Activated T-cell treated with anti-CD3 and anti-CD28 coated beads, Interleukin-2, amount 50 U/mL, for 24 hours (primary cell): ENCODE data around the gene PROK1.

ENCODE experiments used
- DNase-seq: peaks from one replicate; pipeline ENCODE4 v3.0.0-alpha.2; 2020
- H3K27ac Mint-ChIP-seq: 2 replicates; pipeline ENCODE4 v1.8.0; 2020; ENCODE audit warnings: mild to moderate bottlenecking, mixed read lengths
- H3K27me3 Mint-ChIP-seq: 2 replicates; pipeline ENCODE4 v1.8.0; 2020; ENCODE audit warnings: mixed read lengths
- H3K36me3 Mint-ChIP-seq: 2 replicates; pipeline ENCODE4 v1.8.0; 2020; ENCODE audit warnings: low read depth, mixed read lengths
- H3K4me1 Mint-ChIP-seq: 2 replicates; pipeline ENCODE4 v1.8.0; 2020; ENCODE audit warnings: low read depth, mixed read lengths
- H3K4me3 Mint-ChIP-seq: 2 replicates; pipeline ENCODE4 v1.8.0; 2020; ENCODE audit warnings: mild to moderate bottlenecking, moderate library complexity, mixed read lengths
- H3K9me3 Mint-ChIP-seq: 2 replicates; pipeline ENCODE4 v1.8.0; 2020; ENCODE audit warnings: mixed read lengths

PROK1 gene

GRCh38 chr1:110465814-110466380 is 14.9 kb downstream of the PROK1 start:
- no peak for DNase-seq
- Mint-ChIP-seq H3K36me3 (no peaks in the 10 kb centered on the region), H3K27ac (no peak overlapping the region), H3K4me3 (no peak overlapping the region), H3K27me3 (no peaks in the 10 kb centered on the region), H3K9me3 (no peaks in the 10 kb centered on the region), H3K4me1 (no peaks in the 10 kb centered on the region)

- H3K4me1 Mint-ChIP-seq, result no peaks in the 10 kb centered on the region
- H3K9me3 Mint-ChIP-seq, result no peaks in the 10 kb centered on the region
- H3K27ac Mint-ChIP-seq, result no peak overlapping the region
- no peaks in the 10 kb centered on the region for H3K27me3 Mint-ChIP-seq
- H3K4me3 Mint-ChIP-seq, result no peak overlapping the region
- no peaks in the 10 kb centered on the region for H3K36me3 Mint-ChIP-seq
- no peak for DNase-seq
These were observed 15.8 kb downstream of the PROK1 start for GRCh38 chr1:110466646-110467280.

GRCh38 chr1:110471131-110471530 is 20.2 kb downstream of the PROK1 start:
- H3K9me3 Mint-ChIP-seq, result no peaks in the 10 kb centered on the region
- H3K4me1 Mint-ChIP-seq, result no peaks in the 10 kb centered on the region
- no peak overlapping the region for H3K27ac Mint-ChIP-seq
- no peak overlapping the region for H3K4me3 Mint-ChIP-seq
- H3K36me3 Mint-ChIP-seq, result no peaks in the 10 kb centered on the region
- no peak for DNase-seq
- H3K27me3 Mint-ChIP-seq, result no peaks in the 10 kb centered on the region

GRCh38 chr1:110472546-110472945 is 21.6 kb downstream of the PROK1 start:
- no peak overlapping the region for H3K4me3 Mint-ChIP-seq

GRCh38 chr1:110474444-110474843 is 23.5 kb downstream of the PROK1 start:
- no peaks in the 10 kb centered on the region for H3K9me3 Mint-ChIP-seq
- no peaks in the 10 kb centered on the region for H3K27me3 Mint-ChIP-seq
- DNase-seq, result no peak
- H3K36me3 Mint-ChIP-seq, result no peaks in the 10 kb centered on the region
- no peak overlapping the region for H3K27ac Mint-ChIP-seq
- H3K4me1 Mint-ChIP-seq, result peaks cover 11% of the 10 kb centered on the region
- H3K4me3 Mint-ChIP-seq, result no peak overlapping the region

More at GRCh38 chr1:110472546-110472945, 21.6 kb downstream of the PROK1 start:
- Mint-ChIP-seq H3K4me1 (peaks cover 9% of the 10 kb centered on the region), H3K36me3 (no peaks in the 10 kb centered on the region), H3K27ac (no peak overlapping the region), H3K9me3 (no peaks in the 10 kb centered on the region), H3K27me3 (no peaks in the 10 kb centered on the region)
- DNase-seq, result no peak

- Mint-ChIP-seq H3K36me3 (no peaks in the 10 kb centered on the region), H3K27ac (peak overlapping the region; percentile 18), H3K4me3 (no peak overlapping the region), H3K27me3 (no peaks in the 10 kb centered on the region), H3K9me3 (no peaks in the 10 kb centered on the region), H3K4me1 (peaks cover 11% of the 10 kb centered on the region)
- no peak for DNase-seq
These were observed 24.5 kb downstream of the PROK1 start for GRCh38 chr1:110475362-110476027.

- Mint-ChIP-seq H3K4me3 (no peak overlapping the region), H3K9me3 (no peaks in the 10 kb centered on the region), H3K4me1 (peaks cover 11% of the 10 kb centered on the region), H3K27ac (no peak overlapping the region), H3K36me3 (no peaks in the 10 kb centered on the region), H3K27me3 (no peaks in the 10 kb centered on the region)
- DNase-seq, result no peak
These were observed 25.2 kb downstream of the PROK1 start for GRCh38 chr1:110476028-110476765.

GRCh38 chr1:110477041-110477440 is 26.1 kb downstream of the PROK1 start:
- DNase-seq, result no peak
- H3K27me3 Mint-ChIP-seq, result no peaks in the 10 kb centered on the region
- peaks cover 11% of the 10 kb centered on the region for H3K4me1 Mint-ChIP-seq
- H3K9me3 Mint-ChIP-seq, result no peaks in the 10 kb centered on the region
- H3K36me3 Mint-ChIP-seq, result no peaks in the 10 kb centered on the region
- no peak overlapping the region for H3K27ac Mint-ChIP-seq
- no peak overlapping the region for H3K4me3 Mint-ChIP-seq

- H3K27me3 Mint-ChIP-seq, result no peaks in the 10 kb centered on the region
- H3K4me1 Mint-ChIP-seq, result peaks cover 11% of the 10 kb centered on the region
- DNase-seq, result no peak
- no peaks in the 10 kb centered on the region for H3K9me3 Mint-ChIP-seq
- H3K36me3 Mint-ChIP-seq, result no peaks in the 10 kb centered on the region
- H3K4me3 Mint-ChIP-seq, result no peak overlapping the region
- H3K27ac Mint-ChIP-seq, result no peak overlapping the region
These were observed 26.6 kb downstream of the PROK1 start for GRCh38 chr1:110477445-110477957.

- Mint-ChIP-seq H3K4me1 (peaks cover 13% of the 10 kb centered on the region), H3K27ac (no peak overlapping the region), H3K4me3 (no peak overlapping the region), H3K36me3 (no peaks in the 10 kb centered on the region), H3K27me3 (peaks cover 2% of the 10 kb centered on the region), H3K9me3 (no peaks in the 10 kb centered on the region)
- no peak for DNase-seq
These were observed 27.2 kb downstream of the PROK1 start for GRCh38 chr1:110477967-110478640.

GRCh38 chr1:110478886-110479285 is 27.9 kb downstream of the PROK1 start:
- H3K36me3 Mint-ChIP-seq, result no peaks in the 10 kb centered on the region
- no peak for DNase-seq
- H3K9me3 Mint-ChIP-seq, result no peaks in the 10 kb centered on the region
- no peak overlapping the region for H3K4me3 Mint-ChIP-seq
- H3K4me1 Mint-ChIP-seq, result peaks cover 16% of the 10 kb centered on the region
- H3K27me3 Mint-ChIP-seq, result peaks cover 10% of the 10 kb centered on the region
- H3K27ac Mint-ChIP-seq, result no peak overlapping the region

- Mint-ChIP-seq H3K4me3 (no peak overlapping the region), H3K9me3 (no peaks in the 10 kb centered on the region), H3K27me3 (peaks cover 22% of the 10 kb centered on the region), H3K27ac (no peak overlapping the region), H3K36me3 (no peaks in the 10 kb centered on the region), H3K4me1 (peaks cover 16% of the 10 kb centered on the region)
- no peak for DNase-seq
These were observed 29.6 kb downstream of the PROK1 start for GRCh38 chr1:110480356-110481096.

GRCh38 chr1:110481968-110482623 is 31.1 kb downstream of the PROK1 start:
- no peaks in the 10 kb centered on the region for H3K9me3 Mint-ChIP-seq
- no peak overlapping the region for H3K4me3 Mint-ChIP-seq
- no peak overlapping the region for H3K27ac Mint-ChIP-seq
- H3K27me3 Mint-ChIP-seq, result peaks cover 24% of the 10 kb centered on the region
- H3K4me1 Mint-ChIP-seq, result peaks cover 12% of the 10 kb centered on the region
- DNase-seq, result no peak
- H3K36me3 Mint-ChIP-seq, result no peaks in the 10 kb centered on the region
